IgD-negative memory B cell (primary cell): ENCODE measurements around the gene DPP10. TPM values are rescaled to one million over a fixed set of nuclear protein-coding genes. Genes with fewer than 3 reads are reported as not detected.
"Not testable (repeated sequence)": the region's sequence is repeated elsewhere in the genome, so short reads cannot be mapped to it uniquely, and the experiment has no call there.

Experiments used
- H3K27ac Mint-ChIP-seq, 3 donors: one replicate each; pipeline ENCODE4 v1.8.0; 2020 to 2022; ENCODE audit warnings: mild to moderate bottlenecking in 3 of 3, mixed read lengths in 3 of 3, moderate library complexity in 1 of 3
- H3K27me3 Mint-ChIP-seq: one replicate; pipeline ENCODE4 v1.8.0; 2021; ENCODE audit warnings: mixed read lengths
- H3K36me3 Mint-ChIP-seq: one replicate; pipeline ENCODE4 v1.8.0; 2020; ENCODE audit warnings: mild to moderate bottlenecking, mixed read lengths
- H3K4me1 Mint-ChIP-seq, 3 donors: one replicate each; pipeline ENCODE4 v1.8.0; 2020 to 2022; ENCODE audit warnings: mixed read lengths in 3 of 3, mild to moderate bottlenecking in 1 of 3
- H3K4me3 Mint-ChIP-seq, 4 donors: one replicate each; pipeline ENCODE4 v1.8.0; 2020 to 2022; ENCODE audit warnings: mild to moderate bottlenecking in 4 of 4, mixed read lengths in 4 of 4, moderate library complexity in 3 of 4
- H3K9me3 Mint-ChIP-seq, 3 donors: one replicate each; pipeline ENCODE4 v1.8.0; 2020 to 2021; ENCODE audit warnings: mixed read lengths in 3 of 3, mild to moderate bottlenecking in 1 of 3
- polyA plus RNA-seq: library from polyadenylated mRNA; unstranded; fragments of 300-500 nt; fragmentation: Illumina TruSeq; gene quantifications from one replicate; pipeline ENCODE4 v1.2.3, GENCODE V29; 2021

Gene DPP10
- polyA plus RNA-seq, 1 donor from 2014 or later = not detected

- Mint-ChIP-seq H3K27ac (no peak overlapping the region), H3K9me3 (peaks cover 3 to 8% (median 5%) of the 10 kb centered on the region in 3 donors), H3K4me3 (no peak overlapping the region), H3K4me1 (no peaks in the 10 kb centered on the region), H3K27me3 (no peaks in the 10 kb centered on the region), H3K36me3 (no peaks in the 10 kb centered on the region)
These were observed 492.6 kb downstream of the DPP10 start for GRCh38 chr2:114935031-114935430.

- Mint-ChIP-seq H3K27ac (no peak overlapping the region), H3K27me3 (no peaks in the 10 kb centered on the region), H3K4me1 (no peaks in the 10 kb centered on the region), H3K4me3 (no peak overlapping the region), H3K9me3 (peaks cover 3 to 8% (median 5%) of the 10 kb centered on the region in 3 donors), H3K36me3 (no peaks in the 10 kb centered on the region)
These were observed 495.0 kb downstream of the DPP10 start for GRCh38 chr2:114937366-114937930.

DNA sequence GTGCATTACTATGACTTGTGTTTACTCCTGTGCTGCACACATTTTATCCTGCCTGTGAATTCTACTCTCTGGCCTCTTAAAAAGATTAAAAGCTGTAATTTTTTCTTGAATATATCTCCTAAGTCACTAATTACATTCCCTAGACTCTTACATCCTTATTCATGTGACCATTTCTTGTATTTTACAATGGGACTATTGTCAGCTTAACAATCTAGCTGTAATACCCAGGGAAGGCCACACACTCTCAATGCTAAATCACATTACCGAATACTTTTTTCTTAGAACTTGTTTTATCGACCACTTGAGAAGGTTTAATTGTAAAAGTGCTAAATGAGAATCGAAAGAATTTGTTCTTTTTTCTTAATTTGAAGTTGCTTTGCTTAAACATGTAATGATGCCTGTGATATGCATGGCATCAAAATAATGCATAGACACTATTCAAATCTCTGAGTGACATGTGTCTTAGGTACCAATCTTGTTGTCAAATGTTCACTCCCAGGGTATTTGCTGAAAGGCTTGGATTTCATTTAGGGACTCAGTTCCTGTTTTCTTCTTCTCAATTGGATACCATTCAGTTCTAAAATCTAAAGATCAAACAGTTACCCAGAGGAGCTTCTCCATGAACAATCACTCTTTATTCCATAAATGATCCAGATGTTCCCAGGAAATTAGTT lies 498.5 kb downstream of the DPP10 start:
- Mint-ChIP-seq H3K36me3 (no peaks in the 10 kb centered on the region), H3K9me3 (no peaks in the 10 kb centered on the region), H3K27ac (no peak overlapping the region), H3K4me3 (no peak overlapping the region), H3K4me1 (no peaks in the 10 kb centered on the region), H3K27me3 (no peaks in the 10 kb centered on the region)

DNA sequence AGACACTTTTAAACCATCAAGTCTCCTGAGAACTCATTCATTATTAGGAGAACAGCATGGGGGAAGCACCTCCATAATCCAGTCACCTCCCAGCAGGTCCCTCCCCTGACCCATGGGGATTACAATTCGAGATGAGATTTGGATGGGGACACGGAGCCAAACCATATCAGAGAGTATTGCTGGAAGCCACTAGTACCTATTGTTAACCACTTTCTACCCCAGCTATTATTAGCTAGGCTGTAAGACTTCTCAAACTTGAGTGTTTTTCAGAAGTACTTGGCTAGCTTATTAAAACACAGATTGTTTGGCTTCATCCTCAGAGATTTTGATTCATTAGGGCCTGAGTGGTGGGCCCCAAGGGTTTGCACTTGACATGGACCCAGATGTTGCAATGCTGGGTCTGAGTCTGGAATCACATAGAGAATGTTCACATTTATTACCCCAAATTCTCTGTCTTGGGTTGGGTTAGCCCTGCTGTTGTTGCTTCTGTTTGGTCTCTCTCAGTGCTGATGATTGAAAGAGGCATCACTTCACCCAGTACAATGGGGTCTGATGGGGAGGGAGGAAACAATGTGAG lies 506.9 kb downstream of the DPP10 start:
- Mint-ChIP-seq H3K4me3 (no peak overlapping the region), H3K9me3 (peaks cover 0 to 6% (median 4%) of the 10 kb centered on the region in 3 donors), H3K27ac (no peak overlapping the region), H3K4me1 (no peaks in the 10 kb centered on the region), H3K27me3 (no peaks in the 10 kb centered on the region), H3K36me3 (no peaks in the 10 kb centered on the region)

DNA sequence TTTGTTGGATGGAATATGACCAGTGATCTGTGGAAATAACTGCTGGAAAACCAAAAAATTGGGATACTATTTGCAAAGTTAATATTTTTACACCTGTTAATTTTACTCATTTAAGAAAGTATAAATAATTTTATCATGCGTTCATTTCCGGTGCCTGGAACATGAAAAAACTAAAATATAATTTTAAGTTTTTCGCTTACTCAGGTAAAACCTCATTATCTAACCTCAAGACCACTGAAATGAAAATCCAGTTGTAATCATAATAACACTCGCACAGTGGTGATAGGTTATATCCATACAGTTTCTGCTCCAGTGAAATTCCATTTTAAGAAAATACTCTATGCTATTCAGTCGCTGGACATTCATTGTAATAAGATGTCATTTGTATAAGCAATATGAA lies 517.9 kb downstream of the DPP10 start:
- Mint-ChIP-seq H3K9me3 (peaks cover 0 to 24% (median 4%) of the 10 kb centered on the region in 3 donors), H3K27ac (no peak overlapping the region), H3K4me1 (no peaks in the 10 kb centered on the region), H3K4me3 (no peak overlapping the region), H3K27me3 (no peaks in the 10 kb centered on the region), H3K36me3 (no peaks in the 10 kb centered on the region)

DNA sequence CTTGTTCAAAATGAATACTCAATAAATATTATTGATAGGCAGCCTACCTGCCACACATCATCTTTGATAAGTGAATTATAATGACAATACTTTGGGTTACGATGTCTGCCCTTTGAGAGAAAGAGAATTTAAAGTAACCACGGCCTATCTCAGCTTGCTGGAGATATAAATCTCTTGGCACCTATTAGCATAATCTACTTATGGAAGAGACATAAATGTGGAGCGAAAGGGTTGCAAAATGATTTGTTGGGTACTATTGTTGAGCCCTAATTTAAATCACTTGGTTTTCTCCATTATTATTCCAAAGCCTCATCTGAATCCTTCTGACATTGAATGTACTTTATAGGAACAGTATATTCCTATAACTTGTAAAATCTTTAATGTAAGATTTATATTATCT lies 520.1 kb downstream of the DPP10 start:
- no peaks in the 10 kb centered on the region for H3K36me3 Mint-ChIP-seq
- H3K4me1 Mint-ChIP-seq = no peaks in the 10 kb centered on the region
- H3K9me3 Mint-ChIP-seq = peaks cover 2 to 12% (median 5%) of the 10 kb centered on the region in 3 donors
- H3K27ac Mint-ChIP-seq = no peak overlapping the region
- no peaks in the 10 kb centered on the region for H3K27me3 Mint-ChIP-seq
- no peak overlapping the region for H3K4me3 Mint-ChIP-seq

GRCh38 chr2:114968748-114969400 lies 526.4 kb downstream of the DPP10 start:
- H3K27me3 Mint-ChIP-seq = no peaks in the 10 kb centered on the region
- H3K27ac Mint-ChIP-seq = no peak overlapping the region
- H3K4me1 Mint-ChIP-seq = no peaks in the 10 kb centered on the region
- H3K36me3 Mint-ChIP-seq = no peaks in the 10 kb centered on the region
- no peak overlapping the region for H3K4me3 Mint-ChIP-seq
- peaks cover 5 to 12% (median 6%) of the 10 kb centered on the region in 3 donors for H3K9me3 Mint-ChIP-seq

GRCh38 chr2:115004321-115004720 lies 561.9 kb downstream of the DPP10 start:
- not testable (repeated sequence) for H3K36me3 Mint-ChIP-seq, H3K27ac Mint-ChIP-seq, H3K9me3 Mint-ChIP-seq, H3K4me3 Mint-ChIP-seq, H3K4me1 Mint-ChIP-seq, H3K27me3 Mint-ChIP-seq

GRCh38 chr2:115011721-115012120 lies 569.3 kb downstream of the DPP10 start:
- Mint-ChIP-seq H3K4me1 (peaks cover 0 to 1% (median 0%) of the 10 kb centered on the region in 3 donors), H3K4me3 (no peak overlapping the region), H3K27ac (no peak overlapping the region), H3K9me3 (peaks cover 3 to 8% (median 6%) of the 10 kb centered on the region in 3 donors), H3K36me3 (no peaks in the 10 kb centered on the region), H3K27me3 (no peaks in the 10 kb centered on the region)

- not testable (repeated sequence) for H3K27ac Mint-ChIP-seq, H3K4me1 Mint-ChIP-seq, H3K27me3 Mint-ChIP-seq, H3K4me3 Mint-ChIP-seq, H3K36me3 Mint-ChIP-seq
- H3K9me3 Mint-ChIP-seq = peaks cover 11 to 16% (median 13%) of the 10 kb centered on the region in 3 donors
These were observed 579.6 kb downstream of the DPP10 start for GRCh38 chr2:115022013-115022412.

DNA sequence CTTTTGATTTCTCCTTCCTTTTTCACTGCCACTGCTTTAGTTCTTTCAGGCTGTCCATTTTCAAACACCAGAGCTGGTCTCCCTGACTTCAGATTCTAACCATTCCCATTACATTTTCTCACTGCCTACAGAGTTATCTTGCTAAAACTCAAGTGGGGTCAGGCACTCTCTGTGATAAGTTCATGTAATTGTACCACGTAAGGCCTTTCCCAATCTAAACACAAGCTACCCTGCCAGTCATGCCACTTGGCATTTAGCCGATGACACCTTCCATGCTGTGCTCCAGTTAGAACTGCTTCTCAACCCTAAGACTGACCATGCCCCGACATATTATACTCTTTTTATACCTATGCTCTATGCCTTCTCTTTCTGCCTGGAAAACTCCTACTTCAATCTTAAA lies 592.4 kb downstream of the DPP10 start:
- Mint-ChIP-seq H3K27me3 (no peaks in the 10 kb centered on the region), H3K9me3 (peaks cover 6 to 13% (median 9%) of the 10 kb centered on the region in 3 donors), H3K27ac (no peak overlapping the region), H3K36me3 (peaks cover 1% of the 10 kb centered on the region), H3K4me1 (no peaks in the 10 kb centered on the region), H3K4me3 (no peak overlapping the region)

- peaks cover 3 to 5% (median 5%) of the 10 kb centered on the region in 3 donors for H3K9me3 Mint-ChIP-seq
- H3K4me3 Mint-ChIP-seq = no peak overlapping the region
- no peaks in the 10 kb centered on the region for H3K27me3 Mint-ChIP-seq
- H3K27ac Mint-ChIP-seq = no peak overlapping the region
- no peaks in the 10 kb centered on the region for H3K4me1 Mint-ChIP-seq
- peaks cover 1% of the 10 kb centered on the region for H3K36me3 Mint-ChIP-seq
These were observed 594.4 kb downstream of the DPP10 start for GRCh38 chr2:115036818-115037217.

DNA sequence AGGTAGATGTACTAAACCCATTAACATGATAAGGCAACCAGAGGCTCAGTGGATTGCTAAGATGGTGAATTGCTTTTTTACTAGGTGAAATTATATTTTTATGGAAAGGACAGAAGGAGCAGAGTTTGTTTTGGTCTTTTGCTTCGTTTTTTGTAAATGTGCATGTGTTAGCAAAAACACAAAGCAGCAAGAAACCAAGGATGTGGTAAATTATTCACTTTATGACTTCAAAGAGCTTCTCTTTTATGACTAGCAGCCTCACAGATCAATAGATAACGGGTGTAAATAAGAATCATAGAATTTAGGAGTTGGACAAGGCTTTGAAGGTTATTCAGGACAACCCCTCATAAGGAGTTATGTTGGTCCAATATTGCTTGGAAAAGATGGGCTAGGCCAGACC lies 615.0 kb downstream of the DPP10 start:
- Mint-ChIP-seq H3K4me1 (no peaks in the 10 kb centered on the region), H3K27ac (no peak overlapping the region), H3K36me3 (no peaks in the 10 kb centered on the region), H3K27me3 (no peaks in the 10 kb centered on the region), H3K4me3 (no peak overlapping the region), H3K9me3 (peaks cover 2 to 7% (median 4%) of the 10 kb centered on the region in 3 donors)

- H3K4me3 Mint-ChIP-seq = no peak overlapping the region
- no peak overlapping the region for H3K27ac Mint-ChIP-seq
- H3K36me3 Mint-ChIP-seq = no peaks in the 10 kb centered on the region
These were observed 627.6 kb downstream of the DPP10 start for GRCh38 chr2:115070002-115070401.

DNA sequence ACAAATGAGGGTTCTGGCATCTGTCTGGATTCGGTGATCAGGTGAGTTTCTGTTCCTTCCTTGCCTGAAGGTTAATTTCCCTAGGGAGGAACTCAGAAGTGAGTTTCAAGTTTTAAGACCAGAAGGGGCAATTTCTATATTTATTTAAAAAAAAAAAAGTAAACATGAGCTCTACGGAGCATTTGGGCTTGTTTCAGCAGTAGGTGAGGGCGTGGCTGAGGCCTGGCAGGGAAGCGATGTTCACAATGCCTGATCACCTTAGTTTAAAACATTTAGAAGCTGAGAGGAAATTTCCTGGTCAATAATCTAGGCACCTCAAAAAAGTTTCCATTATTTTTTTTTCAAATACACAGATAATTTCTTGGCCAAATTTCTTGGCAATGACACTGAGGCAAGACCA lies 629.1 kb downstream of the DPP10 start:
- Mint-ChIP-seq H3K4me3 (no peak overlapping the region), H3K9me3 (peaks cover 6 to 10% (median 6%) of the 10 kb centered on the region in 3 donors), H3K4me1 (no peaks in the 10 kb centered on the region), H3K27ac (no peak overlapping the region), H3K27me3 (no peaks in the 10 kb centered on the region), H3K36me3 (no peaks in the 10 kb centered on the region)

More at GRCh38 chr2:115070002-115070401, 627.6 kb downstream of the DPP10 start:
- H3K9me3 Mint-ChIP-seq = peaks cover 6 to 10% (median 6%) of the 10 kb centered on the region in 3 donors
- H3K4me1 Mint-ChIP-seq = no peaks in the 10 kb centered on the region
- H3K27me3 Mint-ChIP-seq = no peaks in the 10 kb centered on the region
